ENCODE measurements around the gene ZFX.
"Not testable (repeated sequence)": the region's sequence is repeated elsewhere in the genome, so short reads cannot be mapped to it uniquely, and the experiment has no call there.

ZFX gene

GRCh38 chrX:24153178-24153795 is 3.8 kb downstream of the ZFX start:
- no peak for DNase-seq

DNA sequence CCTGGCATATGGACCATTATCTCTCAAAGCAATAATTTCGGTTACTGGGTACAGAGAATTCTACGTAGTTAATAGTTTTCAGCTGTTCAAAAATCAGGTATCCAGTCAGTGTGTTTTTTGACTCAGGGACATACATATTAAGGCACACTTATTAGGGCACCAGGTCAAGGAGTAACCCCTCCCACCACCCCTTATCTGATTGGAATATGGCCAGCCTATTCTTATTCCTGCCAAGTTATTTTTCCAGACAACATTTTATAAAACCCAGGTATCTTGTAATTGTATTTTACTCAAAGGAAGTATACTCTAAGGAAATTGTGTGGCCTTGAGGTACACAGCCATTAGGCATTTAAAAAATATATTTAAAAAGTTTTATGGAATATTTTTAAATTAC is 4.3 kb downstream of the ZFX start:
- DNase-seq = no peak

DNA sequence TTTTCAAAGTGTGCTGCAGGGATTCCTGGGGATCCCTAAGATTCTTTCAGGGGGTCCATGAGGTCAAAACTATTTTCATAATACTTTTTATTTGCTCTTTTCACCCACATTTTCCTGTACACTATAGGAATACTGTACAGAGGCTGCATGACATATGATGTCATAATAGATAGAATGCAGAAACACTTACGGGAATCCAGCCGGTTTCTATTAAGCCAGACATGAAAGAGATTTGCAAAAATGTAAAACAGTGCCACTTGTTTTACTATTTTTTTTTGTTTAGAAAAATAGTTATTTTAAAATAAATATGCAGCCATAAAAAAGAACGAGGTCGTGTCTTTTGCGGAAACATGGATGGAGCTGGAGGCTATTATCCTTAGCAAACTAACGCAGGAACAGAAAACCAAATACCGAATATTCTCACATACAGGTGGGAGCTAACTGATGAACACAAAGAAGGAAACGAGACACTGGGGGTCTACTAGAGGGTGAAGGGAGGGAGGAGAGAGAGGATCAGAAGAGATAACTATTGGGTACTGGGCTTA is 5.0 kb downstream of the ZFX start:
- DNase-seq = no peak

- DNase-seq = not testable (repeated sequence)
These were observed 6.2 kb downstream of the ZFX start for GRCh38 chrX:24155747-24156146.

GRCh38 chrX:24156177-24156576 is 6.6 kb downstream of the ZFX start:
- no peak for DNase-seq

- no peak for DNase-seq
These were observed 9.4 kb downstream of the ZFX start for GRCh38 chrX:24158881-24159280.

- DNase-seq = no peak
These were observed 16.5 kb downstream of the ZFX start for GRCh38 chrX:24166078-24166477.

GRCh38 chrX:24167719-24168472 is 18.4 kb downstream of the ZFX start:
- DNase-seq = no peak

GRCh38 chrX:24168807-24169206 is 19.3 kb downstream of the ZFX start:
- no peak for DNase-seq

GRCh38 chrX:24169211-24169610 is 19.7 kb downstream of the ZFX start:
- DNase-seq = no peak

DNA sequence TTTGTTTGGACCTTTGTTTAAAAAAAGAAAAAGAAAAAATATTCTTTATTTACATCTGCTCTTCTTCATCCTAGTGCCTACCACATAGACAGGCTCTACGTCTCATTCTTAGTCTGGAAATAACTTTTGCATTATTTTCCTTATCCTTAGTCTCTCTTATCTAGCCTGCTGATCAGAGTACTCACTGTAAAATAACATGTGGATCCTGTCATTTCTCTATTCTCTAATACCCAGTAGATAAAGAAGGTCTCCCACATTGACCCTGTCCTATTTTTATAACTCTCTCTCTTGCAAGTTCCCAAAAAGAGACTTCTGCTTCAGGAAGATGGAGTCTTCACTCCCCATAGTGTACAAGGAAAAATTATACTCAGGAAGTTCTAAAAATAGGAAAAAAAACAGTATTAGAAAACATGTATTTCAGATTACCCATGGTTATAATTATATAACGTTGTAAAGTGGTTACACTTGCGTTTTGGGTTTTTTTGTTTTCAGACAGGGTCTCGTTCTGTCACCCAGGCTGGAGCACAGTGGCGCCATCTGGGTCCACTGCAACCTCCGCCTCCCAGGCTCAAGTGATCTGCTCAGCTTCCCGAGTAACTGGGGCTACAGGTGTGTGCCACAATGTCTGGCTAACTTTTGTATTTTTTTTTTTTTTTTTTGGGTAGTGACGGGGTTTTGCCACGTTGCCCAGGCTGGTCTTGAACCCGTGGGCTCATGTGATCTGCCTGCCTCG is 23.8 kb downstream of the ZFX start:
- DNase-seq = no peak

- no peak for DNase-seq
These were observed 25.7 kb downstream of the ZFX start for GRCh38 chrX:24175276-24175675.

DNA sequence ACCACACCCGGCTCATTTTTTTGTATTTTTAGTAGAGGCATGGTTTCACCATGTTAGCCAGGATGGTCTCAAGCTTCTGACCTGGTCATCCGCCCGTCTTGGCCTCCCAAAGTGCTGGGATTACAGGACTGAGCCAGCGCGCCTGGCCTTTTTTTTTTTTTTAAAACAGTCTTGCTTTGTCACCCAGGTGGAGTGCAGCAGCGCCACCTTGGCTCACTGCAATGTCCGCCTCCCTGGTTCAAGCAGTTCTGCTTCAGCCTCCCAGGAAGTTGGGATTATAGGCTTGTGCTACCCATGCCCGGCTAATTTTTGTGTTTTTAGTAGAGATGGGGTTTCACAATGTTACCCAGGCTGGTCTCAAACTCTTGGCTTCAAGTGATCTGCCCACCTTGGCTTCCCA is 28.9 kb downstream of the ZFX start:
- no peak for DNase-seq

DNA sequence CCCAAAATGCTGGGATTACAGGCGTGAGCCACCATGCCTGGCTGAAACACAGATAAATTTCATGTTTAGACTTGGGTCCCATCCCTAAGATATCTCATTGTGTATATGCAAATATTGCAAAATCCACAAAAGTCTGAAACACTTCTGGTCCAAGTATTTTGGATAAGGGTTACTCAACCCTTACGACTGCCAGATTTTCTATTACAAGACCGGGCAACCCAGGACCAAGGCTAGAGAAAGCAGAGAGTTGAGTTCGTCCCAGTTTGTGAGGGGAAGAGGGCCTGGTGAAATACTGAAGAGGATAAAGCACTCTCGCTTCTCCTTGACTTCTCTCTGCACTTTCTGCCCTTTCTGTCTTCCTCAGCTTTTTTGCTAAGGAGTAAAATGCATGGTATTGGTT is 34.5 kb downstream of the ZFX start:
- DNase-seq = no peak

GRCh38 chrX:24186483-24186882 is 37.0 kb downstream of the ZFX start:
- no peak for DNase-seq

DNA sequence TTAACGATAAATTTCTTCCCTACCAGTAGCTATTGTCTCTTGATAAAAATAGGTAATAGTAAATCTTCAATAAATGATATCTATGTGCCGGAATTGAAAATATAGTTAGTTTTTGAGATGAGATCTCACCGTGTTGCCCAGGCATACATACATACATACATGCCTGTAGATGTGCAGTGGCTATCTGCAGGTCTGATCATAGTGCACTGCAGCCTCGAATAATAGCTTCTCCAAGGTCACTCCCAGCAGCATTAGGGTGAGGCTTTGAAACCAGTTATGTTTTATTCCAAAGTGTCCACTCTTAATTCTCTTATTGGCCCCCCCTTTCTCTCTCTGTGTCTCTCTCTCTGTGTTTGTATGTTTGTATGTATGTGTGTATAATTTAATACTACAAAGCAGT is 37.5 kb downstream of the ZFX start:
- DNase-seq = no peak

DNA sequence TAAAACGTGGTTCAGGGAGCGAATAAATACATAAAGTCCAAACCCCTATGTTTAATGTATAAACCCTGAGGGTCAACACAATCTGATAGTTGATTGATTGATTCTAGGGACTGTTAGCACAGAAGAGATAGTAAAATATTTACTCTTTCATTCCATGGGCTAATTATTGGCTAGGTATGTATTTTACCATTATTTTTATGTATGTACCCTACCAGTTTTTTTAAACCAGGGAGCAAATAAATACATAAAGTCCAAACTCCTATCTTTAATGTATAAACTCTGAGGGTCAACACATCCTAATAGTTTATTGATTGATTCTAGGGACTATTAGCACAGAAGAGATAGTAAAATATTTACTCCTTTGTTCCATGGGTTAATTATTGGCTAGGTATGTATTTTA is 40.0 kb downstream of the ZFX start:
- no peak for DNase-seq

DNA sequence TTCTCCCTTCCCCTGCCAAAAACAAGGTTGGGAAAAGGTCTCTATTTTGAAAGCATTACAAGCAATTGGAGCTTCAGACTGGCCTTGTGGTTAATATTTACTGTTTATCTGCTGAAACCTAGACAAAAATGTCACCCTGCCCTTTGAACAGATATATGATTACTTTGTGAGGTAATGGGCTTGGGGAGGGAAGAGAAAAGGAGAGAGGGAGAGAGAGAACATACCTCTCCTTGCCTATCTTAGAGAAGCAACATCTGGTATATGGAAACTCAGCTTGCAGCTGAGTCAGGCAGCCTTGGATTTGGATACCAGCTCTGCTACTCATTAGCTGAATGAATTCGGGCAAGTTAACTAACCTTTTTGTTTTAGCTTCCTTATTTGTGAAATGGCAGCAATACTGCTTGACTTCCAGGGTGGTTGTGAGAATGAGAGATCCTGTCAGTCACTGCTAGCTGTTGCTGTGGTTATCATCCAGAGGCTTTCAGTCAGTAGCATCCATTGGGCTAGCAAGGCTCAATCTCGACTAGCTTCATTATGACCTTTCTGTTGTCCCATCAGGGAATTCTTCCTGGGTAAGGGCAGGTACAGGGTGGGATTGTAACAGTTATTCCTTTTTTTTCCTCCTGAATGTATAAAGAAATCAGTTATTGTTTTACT is 41.1 kb downstream of the ZFX start:
- no peak for DNase-seq

DNA sequence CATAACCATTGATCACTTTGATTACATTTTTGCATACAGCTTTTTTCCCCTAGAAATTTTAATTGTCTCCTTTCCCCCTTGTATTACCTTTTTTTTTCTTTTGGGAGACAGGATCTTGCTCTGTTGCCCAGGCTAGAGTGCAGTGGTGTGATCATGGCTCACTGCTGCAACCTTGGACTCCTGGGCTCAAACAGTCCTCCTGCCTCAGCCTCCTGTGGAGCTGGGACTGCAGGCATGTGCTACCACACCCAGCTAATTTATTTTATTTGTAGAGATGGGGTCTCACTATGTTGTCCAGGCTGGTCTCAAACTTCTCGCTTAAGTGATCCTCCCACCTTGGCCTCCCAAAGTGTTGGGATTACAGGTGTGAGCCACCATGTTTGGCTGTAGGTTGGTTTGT is 47.0 kb downstream of the ZFX start:
- no peak for DNase-seq

- no peak for DNase-seq
These were observed 48.6 kb downstream of the ZFX start for GRCh38 chrX:24198101-24198500.

DNA sequence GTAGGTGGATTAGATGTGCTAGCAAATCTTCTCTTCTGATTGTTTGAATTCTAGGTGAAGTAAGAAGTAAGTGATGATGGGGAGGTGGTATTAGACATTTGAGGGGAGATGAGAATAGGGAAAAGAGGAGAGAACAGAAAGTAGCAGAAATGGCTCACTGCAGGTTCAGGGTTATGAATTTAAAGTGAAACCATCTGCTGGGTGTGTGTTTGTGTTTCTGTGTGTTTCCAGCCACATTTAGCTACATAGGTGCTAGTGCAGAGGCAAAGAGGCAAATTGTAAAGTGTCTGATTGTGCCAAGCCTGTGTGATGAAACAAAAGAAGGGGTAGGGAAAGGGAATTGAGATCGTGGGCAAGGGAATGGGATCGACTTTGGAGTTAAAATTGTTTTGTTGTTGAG is 50.6 kb downstream of the ZFX start:
- no peak for DNase-seq

- no peak for DNase-seq
These were observed 51.7 kb downstream of the ZFX start for GRCh38 chrX:24201216-24201615.

DNA sequence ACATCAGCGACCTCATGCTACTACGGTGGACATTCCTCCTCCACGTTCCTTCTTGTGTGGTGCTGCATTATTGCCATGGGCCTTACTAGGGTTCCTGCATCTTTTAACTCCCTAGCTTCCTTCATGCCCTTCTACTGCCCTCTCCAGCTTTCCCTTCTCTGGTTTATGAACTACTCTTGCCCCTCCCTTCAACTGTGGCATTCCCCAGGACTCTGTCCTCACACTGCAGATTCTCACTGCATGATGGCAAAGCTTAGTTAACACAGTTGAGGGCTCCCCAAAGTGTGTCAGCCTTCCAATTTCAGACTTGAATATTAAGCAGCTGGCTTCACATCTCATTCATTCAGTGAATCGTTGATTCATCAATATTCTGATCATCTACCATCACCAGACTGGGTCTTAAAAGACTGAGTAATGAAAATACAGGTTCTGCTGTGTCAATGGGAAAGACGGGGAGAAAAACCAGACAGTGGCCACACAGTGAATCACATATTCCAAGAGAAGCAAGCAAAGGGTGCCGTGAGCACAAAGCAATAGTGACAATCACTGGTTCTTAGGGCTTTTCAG is 53.0 kb downstream of the ZFX start:
- DNase-seq = no peak

Data from activated T-cell treated with anti-CD3 and anti-CD28 coated beads, Interleukin-2, amount 50 U/mL, for 48 hours (primary cell).